Measurements from ENCODE around the gene GBX1. TPM values are rescaled to one million over a fixed set of nuclear protein-coding genes. Genes with fewer than 3 reads are reported as not detected.

The GBX1 gene
- total RNA-seq, 2 experiments from 2014 or later: not detected

- H3K4me1 Mint-ChIP-seq (ENCODE audit: low read depth): peaks cover 5% of the 10 kb centered on the region
- H3K27me3 Mint-ChIP-seq (ENCODE audit: low read depth): peaks cover 20% of the 10 kb centered on the region
- no peaks in the 10 kb centered on the region for H3K36me3 Mint-ChIP-seq (ENCODE audit: low read depth)
- H3K27ac Mint-ChIP-seq: no peak overlapping the region
- no peaks in the 10 kb centered on the region for H3K9me3 Mint-ChIP-seq
- intact Hi-C loops (cut with micrococcal nuclease): no loop called here
- H3K4me3 Mint-ChIP-seq: no peak overlapping the region
- no peak for DNase-seq
- CTCF ChIA-PET: interaction anchor here (0.9 to 2.6 kb wide), 2 partner anchors 10 to 53 kb away, joined by 4 to 8 read pairs; partner anchors contain the start of gene GBX1
These were observed 9.8 kb upstream of the GBX1 start for GRCh38 chr7:151177310-151177709.

DNA sequence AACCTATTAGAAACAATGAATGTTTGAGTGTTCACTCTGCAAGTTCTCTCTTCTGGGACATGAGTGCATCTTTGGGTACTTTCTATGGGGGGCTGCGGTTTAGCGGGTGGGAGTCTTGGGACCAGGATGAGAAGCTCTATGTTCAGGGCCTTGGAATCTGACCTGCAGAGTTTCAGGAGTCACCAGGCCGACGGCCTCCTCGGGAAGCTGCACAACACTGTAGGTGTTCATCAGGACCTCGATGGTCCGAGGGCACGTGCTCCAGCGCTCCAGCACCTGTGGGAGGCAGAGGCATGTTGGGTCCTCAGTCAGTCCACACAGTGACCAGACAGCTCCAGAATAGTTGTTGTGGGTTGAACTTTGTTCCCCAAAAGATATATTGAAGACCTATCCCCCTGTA, 8.9 kb upstream of the GBX1 start:
- no peak for DNase-seq
- no peak overlapping the region for H3K27ac Mint-ChIP-seq
- no peaks in the 10 kb centered on the region for H3K36me3 Mint-ChIP-seq (ENCODE audit: low read depth)
- no peaks in the 10 kb centered on the region for H3K9me3 Mint-ChIP-seq
- intact Hi-C loops (cut with micrococcal nuclease): no loop called here
- H3K27me3 Mint-ChIP-seq (ENCODE audit: low read depth): peaks cover 26% of the 10 kb centered on the region
- CTCF ChIA-PET: interaction anchor here (0.9 to 2.6 kb wide), 2 partner anchors 9 to 52 kb away, joined by 4 to 8 read pairs; partner anchors contain the start of gene GBX1
- H3K4me3 Mint-ChIP-seq: no peak overlapping the region
- peaks cover 5% of the 10 kb centered on the region for H3K4me1 Mint-ChIP-seq (ENCODE audit: low read depth)

GRCh38 chr7:151175793-151176311, 8.4 kb upstream of the GBX1 start:
- DNase-seq: no peak
- CTCF ChIA-PET: interaction anchor here (1.0 to 2.6 kb wide), 2 partner anchors 8 to 31 kb away, joined by 3 to 8 read pairs; partner anchors contain the start of gene GBX1
- no peak overlapping the region for H3K4me3 Mint-ChIP-seq
- H3K36me3 Mint-ChIP-seq (ENCODE audit: low read depth): no peaks in the 10 kb centered on the region
- no peaks in the 10 kb centered on the region for H3K9me3 Mint-ChIP-seq
- H3K27ac Mint-ChIP-seq: no peak overlapping the region
- peaks cover 5% of the 10 kb centered on the region for H3K4me1 Mint-ChIP-seq (ENCODE audit: low read depth)
- peaks cover 30% of the 10 kb centered on the region for H3K27me3 Mint-ChIP-seq (ENCODE audit: low read depth)
- intact Hi-C loops (cut with micrococcal nuclease): no loop called here

GRCh38 chr7:151175047-151175792, 7.7 kb upstream of the GBX1 start:
- intact Hi-C loops (cut with micrococcal nuclease): no loop called here
- Mint-ChIP-seq H3K4me1 (ENCODE audit: low read depth) (peaks cover 5% of the 10 kb centered on the region), H3K27me3 (ENCODE audit: low read depth) (peaks cover 30% of the 10 kb centered on the region), H3K27ac (no peak overlapping the region), H3K9me3 (no peaks in the 10 kb centered on the region), H3K4me3 (no peak overlapping the region), H3K36me3 (ENCODE audit: low read depth) (no peaks in the 10 kb centered on the region)
- CTCF ChIA-PET: interaction anchor here (0.7 to 1.0 kb wide), 3 partner anchors 18 to 40 kb away, joined by 3 read pairs; no protein-coding TSS in a partner anchor
- no peak for DNase-seq

- H3K27me3 Mint-ChIP-seq (ENCODE audit: low read depth): peaks cover 38% of the 10 kb centered on the region
- DNase-seq: peak; percentile 18
- no peaks in the 10 kb centered on the region for H3K9me3 Mint-ChIP-seq
- intact Hi-C loops (cut with micrococcal nuclease): no loop called here
- no peak overlapping the region for H3K4me3 Mint-ChIP-seq
- H3K4me1 Mint-ChIP-seq (ENCODE audit: low read depth): peaks cover 5% of the 10 kb centered on the region
- no peaks in the 10 kb centered on the region for H3K36me3 Mint-ChIP-seq (ENCODE audit: low read depth)
- CTCF ChIA-PET: interaction anchor here (0.7 to 1.0 kb wide), 3 partner anchors 17 to 41 kb away, joined by 3 read pairs; no protein-coding TSS in a partner anchor
- no peak overlapping the region for H3K27ac Mint-ChIP-seq
These were observed 7.0 kb upstream of the GBX1 start for GRCh38 chr7:151174246-151175046.

GRCh38 chr7:151173386-151174245, 6.1 kb upstream of the GBX1 start:
- Mint-ChIP-seq H3K4me1 (ENCODE audit: low read depth) (peaks cover 6% of the 10 kb centered on the region), H3K4me3 (no peak overlapping the region), H3K27me3 (ENCODE audit: low read depth) (peaks cover 46% of the 10 kb centered on the region), H3K36me3 (ENCODE audit: low read depth) (no peaks in the 10 kb centered on the region), H3K27ac (no peak overlapping the region), H3K9me3 (no peaks in the 10 kb centered on the region)
- intact Hi-C loops (cut with micrococcal nuclease): no loop called here
- no peak for DNase-seq
- CTCF ChIA-PET: no interaction called here

- H3K27ac Mint-ChIP-seq: no peak overlapping the region
- DNase-seq: peak; percentile 81
- CTCF ChIA-PET: interaction anchor here (0.6 to 1.0 kb wide), 19 partner anchors 10 to 214 kb away, joined by 3 to 7 read pairs (median 4); partner anchors contain the start of gene ABCF2
- no peak overlapping the region for H3K4me3 Mint-ChIP-seq
- no peaks in the 10 kb centered on the region for H3K36me3 Mint-ChIP-seq (ENCODE audit: low read depth)
- no peaks in the 10 kb centered on the region for H3K9me3 Mint-ChIP-seq
- peaks cover 10% of the 10 kb centered on the region for H3K4me1 Mint-ChIP-seq (ENCODE audit: low read depth)
- intact Hi-C loops (cut with micrococcal nuclease): loop anchor here (1.0 kb wide), 4 partner anchors 48 to 274 kb away; no protein-coding TSS in a partner anchor
- peaks cover 51% of the 10 kb centered on the region for H3K27me3 Mint-ChIP-seq (ENCODE audit: low read depth)
These were observed 5.0 kb upstream of the GBX1 start for GRCh38 chr7:151172273-151173141.

GRCh38 chr7:151168787-151169162, 1.3 kb upstream of the GBX1 start:
- Mint-ChIP-seq H3K27ac (no peak overlapping the region), H3K4me1 (ENCODE audit: low read depth) (peaks cover 12% of the 10 kb centered on the region), H3K9me3 (no peaks in the 10 kb centered on the region), H3K36me3 (ENCODE audit: low read depth) (no peaks in the 10 kb centered on the region), H3K4me3 (no peak overlapping the region), H3K27me3 (ENCODE audit: low read depth) (peaks cover 56% of the 10 kb centered on the region)
- CTCF ChIA-PET: interaction anchor here (0.9 to 2.6 kb wide), 7 partner anchors 9 to 390 kb away, joined by 3 to 12 read pairs (median 5); no protein-coding TSS in a partner anchor
- no peak for DNase-seq
- intact Hi-C loops (cut with micrococcal nuclease): loop anchor here (1.0 kb wide), 2 partner anchors 76 to 135 kb away; no protein-coding TSS in a partner anchor

- Mint-ChIP-seq H3K27ac (no peak overlapping the region), H3K36me3 (ENCODE audit: low read depth) (no peaks in the 10 kb centered on the region), H3K4me1 (ENCODE audit: low read depth) (peaks cover 12% of the 10 kb centered on the region), H3K4me3 (peak overlapping the region; percentile 66), H3K27me3 (ENCODE audit: low read depth) (peaks cover 50% of the 10 kb centered on the region), H3K9me3 (no peaks in the 10 kb centered on the region)
- intact Hi-C loops (cut with micrococcal nuclease): loop anchor here (1.0 kb wide), 2 partner anchors 76 to 135 kb away; no protein-coding TSS in a partner anchor
- peak; percentile 63 for DNase-seq
- CTCF ChIA-PET: interaction anchor here (0.6 to 2.5 kb wide), 9 partner anchors 9 to 362 kb away, joined by 3 to 9 read pairs (median 4); no protein-coding TSS in a partner anchor
These were observed 701 bp upstream of the GBX1 start for GRCh38 chr7:151168003-151168786.

DNA sequence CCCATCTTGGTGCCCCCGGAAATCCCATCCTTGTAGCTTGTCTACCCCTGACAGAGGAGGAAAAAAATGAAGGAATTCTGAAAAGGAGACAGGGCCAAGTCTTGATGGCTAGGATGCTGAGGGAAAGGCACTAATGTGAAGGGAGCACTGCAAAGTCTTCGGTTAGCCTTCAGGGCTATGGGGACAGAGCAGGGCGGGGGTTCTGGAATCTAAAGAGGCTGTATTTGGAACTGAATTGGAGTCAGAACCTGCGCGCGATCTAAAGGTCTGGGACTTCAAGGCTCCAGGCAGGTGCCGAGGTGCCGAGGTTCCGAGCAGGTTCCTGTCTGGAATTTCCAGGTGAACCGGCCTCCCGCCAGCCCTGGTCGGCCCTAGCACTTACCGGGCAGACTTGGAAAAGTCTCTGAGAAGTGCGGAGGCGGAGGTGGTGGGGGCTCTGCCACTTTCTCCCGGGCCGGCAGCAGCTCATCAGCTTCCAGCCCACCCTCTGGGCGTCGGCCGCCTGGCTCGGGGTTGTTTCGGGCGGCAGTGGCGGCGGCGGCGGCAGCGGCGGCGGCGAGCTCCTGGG, 781 bp downstream of the GBX1 start:
- H3K27me3 Mint-ChIP-seq (ENCODE audit: low read depth): peaks cover 38% of the 10 kb centered on the region
- H3K4me3 Mint-ChIP-seq: peak overlapping the region; percentile 34
- H3K36me3 Mint-ChIP-seq (ENCODE audit: low read depth): no peaks in the 10 kb centered on the region
- intact Hi-C loops (cut with micrococcal nuclease): no loop called here
- DNase-seq: no peak
- H3K4me1 Mint-ChIP-seq (ENCODE audit: low read depth): peaks cover 7% of the 10 kb centered on the region
- CTCF ChIA-PET: interaction anchor here (0.7 to 1.8 kb wide), 7 partner anchors 10 to 340 kb away, joined by 3 to 9 read pairs (median 3); partner anchors contain the start of gene ABCF2
- no peak overlapping the region for H3K27ac Mint-ChIP-seq
- H3K9me3 Mint-ChIP-seq: no peaks in the 10 kb centered on the region
